ENCODE measurements around the gene BEST4. TPM values are rescaled to one million over a fixed set of nuclear protein-coding genes. Genes with fewer than 3 reads are reported as not detected.

Gene BEST4
- polyA plus RNA-seq, 1 of the 3 experiments (the other 2 are of a cell fraction): 0.12 TPM

- TF ChIP-seq IRF3 (IDR thresholded peaks at IDR 0.05; ENCODE audit: low read depth, low read length) (no peak), NFIC (IDR thresholded peaks at IDR 0.05; ENCODE audit: borderline replicate concordance) (no peak), RXRA (IDR thresholded peaks at IDR 0.05; ENCODE audit: borderline replicate concordance, low read depth) (no peak), RCOR1 (IDR thresholded peaks at IDR 0.05; ENCODE audit: low read length) (no peak), RAD21 (IDR thresholded peaks at IDR 0.05; ENCODE audit: low read length) (no peak), REST (IDR thresholded peaks at IDR 0.05; ENCODE audit: low read depth, low read length) (no peak), EZH2phosphoT487 (IDR thresholded peaks at IDR 0.05; ENCODE audit: borderline replicate concordance, low read depth) (no peak), MEF2A (IDR thresholded peaks at IDR 0.05; ENCODE audit: borderline replicate concordance, low read depth) (no peak), YY1 (IDR thresholded peaks at IDR 0.05; ENCODE audit: low read depth) (no peak), MAX (IDR thresholded peaks at IDR 0.05; ENCODE audit: low read depth) (no peak), SIN3A (IDR thresholded peaks at IDR 0.05; ENCODE audit: borderline replicate concordance, low read depth, low read length) (no peak), JUND (IDR thresholded peaks at IDR 0.05) (no peak), EP300 (IDR thresholded peaks at IDR 0.05; ENCODE audit: borderline replicate concordance in 1 of 2, low read depth in 1 of 2, low read length in 1 of 2) (no peak), ZBTB33 (IDR thresholded peaks at IDR 0.05; ENCODE audit: borderline replicate concordance, low read depth) (no peak), USF2 (IDR thresholded peaks at IDR 0.05; ENCODE audit: borderline replicate concordance, low read depth, low read length) (no peak), TEAD4 (IDR thresholded peaks at IDR 0.05; ENCODE audit: borderline replicate concordance, insufficient read depth) (no peak), CTCF (IDR thresholded peaks at IDR 0.05) (no peak), FOXJ3 (CRISPR knock-in tag; IDR thresholded peaks at IDR 0.05) (no peak), FOSL2 (IDR thresholded peaks at IDR 0.05; ENCODE audit: borderline replicate concordance, low read depth) (no peak)
- Histone ChIP-seq H3K79me2 (ENCODE audit: insufficient read depth) (no peaks in the 10 kb centered on the region), H3K4me3 (ENCODE audit: low read depth in 2 of 2, low read length in 1 of 2) (no peak overlapping the region), H3K9me2 (no peaks in the 10 kb centered on the region), H2AFZ (ENCODE audit: low read depth) (no peak overlapping the region), H3K4me2 (no peak overlapping the region), H3K27ac (ENCODE audit: low read depth in 2 of 2, low read length in 1 of 2) (no peak overlapping the region), H3K9ac (no peak overlapping the region), H3K36me3 (replicated peaks in 1 of 2; ENCODE audit: control insufficient read depth in 1 of 2, insufficient read depth in 2 of 2, low read length in 1 of 2) (no peaks in the 10 kb centered on the region), H3K9me3 (no peaks in the 10 kb centered on the region), H3F3A (replicated peaks; ENCODE audit: insufficient read depth) (peaks cover 7% of the 10 kb centered on the region), H3K4me1 (ENCODE audit: control insufficient read depth in 1 of 2, insufficient read depth in 2 of 2, low read depth in 1 of 2, low read length in 1 of 2) (peaks cover 0 to 9% of the 10 kb centered on the region in 2 experiments; a peak in 1 of 4 replicates), H4K20me1 (ENCODE audit: insufficient read depth) (no peaks in the 10 kb centered on the region), H3K27me3 (ENCODE audit: insufficient read depth) (no peaks in the 10 kb centered on the region)
- DNase-seq: no peak
- POLR2A ChIA-PET: interaction anchor here (1.3 to 1.6 kb wide), 3 partner anchors 12 to 13 kb away, joined by 5 to 7 read pairs (median 6); partner anchors contain the start of genes PLK3 and RPS8
- WGBS (ENCODE audit: low lambda C conversion rate): 87% methylated on average over 9 of the region's 10 CpGs
- CTCF ChIA-PET: interaction anchor here (0.7 to 1.5 kb wide), 4 partner anchors 12 to 516 kb away, joined by 3 to 8 read pairs (median 6); partner anchors contain the start of gene RPS8
Measured at GRCh38 chr1:44787506-44787905, 464 bp downstream of the BEST4 start.

All from SK-N-SH (cell line).